Right lobe of liver (tissue), 4 donors: ENCODE measurements around the gene NPM1.

Experiments used
- CTCF ChIP-seq, 4 donors: fragments of 200-600 bp in 3 of 4; fragments of 450-650 bp in 1 of 4; IDR thresholded peaks; one replicate each; pipeline versions ENCODE4 v1.5.1 to v1.8.0; 2016 to 2022; ENCODE audit warnings: antibody characterized with exemption in 4 of 4, mild to moderate bottlenecking in 2 of 4
- POLR2A ChIP-seq: fragments of 450-650 bp; IDR thresholded peaks from one replicate; pipeline ENCODE4 v1.6.1; 2017; ENCODE audit warnings: antibody characterized with exemption, mild to moderate bottlenecking
- donor health status: DM: no; HTN: no; CAD: no.
- donor health status: DM: no; HTN: no; CAD: no.
- donor health status: DM: no; HTN: yes; CAD: no.

- TF ChIP-seq CTCF (IDR thresholded peaks at IDR 0.05) (no peak), POLR2A (no peak)
These were observed 32.3 kb upstream of the NPM1 start for GRCh38 chr5:171355302-171355724.
